ENCODE results near the gene MAP3K4. TPM values are rescaled to one million over a fixed set of nuclear protein-coding genes. Genes with fewer than 3 reads are reported as not detected.

Gene MAP3K4
- total RNA-seq, 3 donors from 2014 or later, result 32.8 to 58.3 (median 34.7) TPM

- TF ChIP-seq CTCF (IDR thresholded peaks at IDR 0.05), result no peak
- Histone ChIP-seq H3K4me1 (ENCODE audit: low read depth) (no peaks in the 10 kb centered on the region), H3K36me3 (ENCODE audit: low read depth) (no peaks in the 10 kb centered on the region), H3K9me3 (no peaks in the 10 kb centered on the region), H3K4me3 (no peak overlapping the region)
- intact Hi-C loops (cut with DNase I, micrococcal nuclease), result no loop called here
- DNase-seq, result no peak
- no peak for ATAC-seq
Measured at GRCh38 chr6:161136655-161137054, 145.1 kb downstream of the MAP3K4 start.

GRCh38 chr6:161137320-161137719 is 145.8 kb downstream of the MAP3K4 start:
- no peaks in the 10 kb centered on the region for H3K4me1 ChIP-seq (ENCODE audit: low read depth)
- no peak for ATAC-seq
- H3K36me3 ChIP-seq (ENCODE audit: low read depth), result no peaks in the 10 kb centered on the region
- intact Hi-C loops (cut with DNase I, micrococcal nuclease), result no loop called here
- DNase-seq, result no peak
- H3K9me3 ChIP-seq, result no peaks in the 10 kb centered on the region
- TF ChIP-seq CTCF (IDR thresholded peaks at IDR 0.05), result no peak
- no peak overlapping the region for H3K4me3 ChIP-seq

GRCh38 chr6:161137839-161138542 is 146.4 kb downstream of the MAP3K4 start:
- no peak for ATAC-seq
- no peaks in the 10 kb centered on the region for H3K9me3 ChIP-seq
- DNase-seq, result no peak
- no peak overlapping the region for H3K4me3 ChIP-seq
- H3K4me1 ChIP-seq (ENCODE audit: low read depth), result no peaks in the 10 kb centered on the region
- no peak for TF ChIP-seq CTCF (IDR thresholded peaks at IDR 0.05)
- no peaks in the 10 kb centered on the region for H3K36me3 ChIP-seq (ENCODE audit: low read depth)
- intact Hi-C loops (cut with DNase I, micrococcal nuclease), result no loop called here

GRCh38 chr6:161138543-161139303 is 147.2 kb downstream of the MAP3K4 start:
- DNase-seq (no peak), ATAC-seq (no peak)
- intact Hi-C loops (cut with DNase I, micrococcal nuclease), result no loop called here
- Histone ChIP-seq H3K4me1 (ENCODE audit: low read depth) (no peaks in the 10 kb centered on the region), H3K36me3 (ENCODE audit: low read depth) (no peaks in the 10 kb centered on the region), H3K4me3 (no peak overlapping the region), H3K9me3 (no peaks in the 10 kb centered on the region)
- no peak for TF ChIP-seq CTCF (IDR thresholded peaks at IDR 0.05)

- TF ChIP-seq CTCF (IDR thresholded peaks at IDR 0.05), result no peak
- no peak for ATAC-seq
- H3K4me1 ChIP-seq (ENCODE audit: low read depth), result no peaks in the 10 kb centered on the region
- no peaks in the 10 kb centered on the region for H3K9me3 ChIP-seq
- intact Hi-C loops (cut with DNase I, micrococcal nuclease), result no loop called here
- H3K4me3 ChIP-seq, result no peak overlapping the region
- no peak for DNase-seq
- no peaks in the 10 kb centered on the region for H3K36me3 ChIP-seq (ENCODE audit: low read depth)
Measured at GRCh38 chr6:161139304-161139765, 147.8 kb downstream of the MAP3K4 start.
